GM18858 (cell line): ENCODE data around the gene RIMBP3C.
"Not testable (repeated sequence)": the region's sequence is repeated elsewhere in the genome, so short reads cannot be mapped to it uniquely, and the experiment has no call there.

Source experiments
- ATAC-seq: cut with Tn5 transposase; IDR thresholded peaks from one replicate; pipeline ENCODE4 v1.9.1; 2021; ENCODE audit not compliant: unreplicated experiment

RIMBP3C gene

GRCh38 chr22:21532863-21533648 is 18.2 kb downstream of the RIMBP3C start:
- not testable (repeated sequence) for ATAC-seq

- not testable (repeated sequence) for ATAC-seq
These were observed 19.7 kb downstream of the RIMBP3C start for GRCh38 chr22:21531525-21531924.

- ATAC-seq, result not testable (repeated sequence)
These were observed 24.4 kb downstream of the RIMBP3C start for GRCh38 chr22:21526705-21527500.

GRCh38 chr22:21516970-21517764 is 34.1 kb downstream of the RIMBP3C start:
- ATAC-seq, result peak; percentile 78

DNA sequence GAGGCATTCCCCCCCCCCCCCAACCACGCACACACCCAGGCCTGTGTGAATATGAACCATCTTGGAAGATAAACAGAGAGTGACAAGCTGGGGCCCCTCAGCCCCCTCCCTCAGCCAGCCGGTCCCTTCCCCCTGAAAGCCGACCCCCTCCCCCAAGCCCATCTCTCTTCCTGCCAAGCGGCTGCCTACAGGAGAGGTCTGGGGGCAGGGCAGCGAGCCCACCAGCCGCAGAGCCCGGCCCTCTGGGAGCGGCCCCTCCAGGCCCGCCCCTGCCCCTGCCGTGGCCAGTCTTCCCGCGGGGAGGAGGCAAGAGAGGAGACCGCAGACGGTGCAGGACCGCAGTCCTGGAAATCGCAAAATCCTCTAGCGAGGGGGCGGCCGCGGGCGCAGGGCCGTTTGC is 34.7 kb downstream of the RIMBP3C start:
- ATAC-seq, result not testable (repeated sequence)

DNA sequence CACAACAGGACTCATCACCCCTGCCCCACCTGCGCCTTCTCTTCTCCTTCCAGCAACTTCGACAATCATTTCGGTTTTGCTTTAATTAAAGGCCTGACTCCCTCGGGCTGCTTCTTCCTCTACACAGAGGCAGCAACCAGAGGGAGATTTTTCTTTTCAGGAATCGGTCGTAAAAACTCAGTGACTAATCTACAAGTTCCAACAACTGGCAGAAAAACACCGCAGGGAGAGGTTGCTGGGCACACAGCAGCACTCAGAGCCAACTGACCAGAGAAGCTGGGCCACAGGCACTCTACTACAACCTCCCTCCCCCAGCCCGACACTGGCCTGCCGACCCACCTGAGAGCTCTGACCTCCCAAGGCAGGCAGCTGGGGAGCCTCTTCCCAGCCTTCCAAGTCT is 36.0 kb downstream of the RIMBP3C start:
- not testable (repeated sequence) for ATAC-seq

- ATAC-seq, result not testable (repeated sequence)
These were observed 37.1 kb downstream of the RIMBP3C start for GRCh38 chr22:21514117-21514516.

GRCh38 chr22:21512022-21512421 is 39.2 kb downstream of the RIMBP3C start:
- not testable (repeated sequence) for ATAC-seq

GRCh38 chr22:21510397-21510796 is 40.9 kb downstream of the RIMBP3C start:
- ATAC-seq, result not testable (repeated sequence)

GRCh38 chr22:21499623-21500506 is 51.4 kb downstream of the RIMBP3C start:
- not testable (repeated sequence) for ATAC-seq

DNA sequence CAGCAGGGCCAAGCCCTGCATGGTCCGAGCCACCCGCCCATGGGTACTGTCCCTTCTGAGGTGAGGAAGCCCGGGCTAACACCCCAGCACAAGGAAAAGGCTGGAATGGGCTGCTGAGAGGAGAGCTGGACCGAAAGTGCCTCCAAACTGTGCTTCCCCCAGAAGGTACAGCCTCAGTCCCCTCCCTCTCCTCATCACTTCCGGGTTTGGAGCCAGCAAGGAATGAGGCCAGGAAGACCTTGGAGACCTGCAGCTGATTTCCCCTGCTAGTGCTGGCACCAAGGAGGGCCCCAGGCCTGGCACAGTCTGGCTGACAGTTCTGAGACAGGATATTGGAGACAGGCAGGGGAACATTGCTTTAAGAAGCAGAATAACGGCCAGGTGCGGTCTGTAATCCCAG is 52.8 kb downstream of the RIMBP3C start:
- not testable (repeated sequence) for ATAC-seq

GRCh38 chr22:21497984-21498383 is 53.3 kb downstream of the RIMBP3C start:
- not testable (repeated sequence) for ATAC-seq
